Stimulated activated CD8-positive, alpha-beta memory T cell treated with anti-CD3 and anti-CD28 coated beads, Interleukin-12 subunit alpha, Interleukin-12 subunit beta, amount 100 ng/mL, for 24 hours (primary cell): ENCODE measurements around the gene EYA3.

Experiments used
- DNase-seq: peaks from one replicate; pipeline ENCODE4 v3.0.0-alpha.2; 2020; ENCODE audit errors: extremely low read depth

The EYA3 gene

DNA sequence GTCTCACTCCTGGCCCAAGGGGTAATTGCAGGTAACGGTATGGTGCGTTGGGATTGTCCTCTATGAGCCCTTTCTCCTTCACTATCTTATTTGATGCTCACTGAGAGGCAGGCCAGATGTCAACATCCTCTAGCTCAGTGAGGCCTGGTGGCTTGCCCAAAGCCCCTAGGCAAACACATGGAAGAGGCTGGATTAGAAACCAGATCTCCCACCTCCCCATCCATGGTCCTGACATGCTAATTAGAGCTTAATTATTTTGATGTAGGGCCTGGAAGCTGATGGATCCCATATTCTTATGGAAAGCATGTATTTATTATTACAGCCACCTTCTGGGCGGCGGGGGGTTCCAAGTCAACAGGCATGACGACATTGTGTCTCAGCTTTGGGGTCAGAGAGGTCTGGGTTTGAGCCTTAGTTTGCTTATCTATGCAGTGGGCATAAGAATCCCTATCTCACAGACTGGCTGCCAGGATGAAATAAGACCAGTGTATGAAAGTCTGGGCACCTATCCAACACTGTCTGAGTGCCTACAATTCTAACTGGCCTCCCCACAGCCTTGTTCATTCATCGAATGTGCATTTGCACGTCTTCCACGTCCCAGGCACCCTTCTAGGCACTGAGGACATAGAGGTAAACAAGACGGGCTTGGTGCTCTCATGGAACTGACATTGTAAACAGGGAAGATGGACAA lies 147.4 kb downstream of the EYA3 start:
- no peak for DNase-seq

DNA sequence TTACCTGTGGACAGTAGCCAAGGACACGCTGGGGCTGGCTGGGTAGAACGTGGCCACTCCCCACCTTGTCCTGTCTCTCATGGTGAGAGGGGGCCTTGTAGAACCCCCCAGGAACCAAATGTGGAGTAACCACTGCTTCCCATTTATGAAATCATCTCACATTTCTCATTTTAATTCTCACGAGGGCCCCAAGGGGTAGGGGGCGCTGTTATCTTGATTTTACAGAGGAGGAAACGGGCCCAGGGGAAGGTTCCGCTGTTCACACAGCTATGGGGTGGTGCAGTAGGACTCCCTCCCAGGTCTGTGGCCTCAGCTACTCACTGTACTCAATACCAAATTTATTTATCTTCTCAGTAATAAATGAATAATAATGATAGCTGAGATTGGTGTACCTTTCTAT lies 148.1 kb downstream of the EYA3 start:
- DNase-seq = peak; percentile 47

DNA sequence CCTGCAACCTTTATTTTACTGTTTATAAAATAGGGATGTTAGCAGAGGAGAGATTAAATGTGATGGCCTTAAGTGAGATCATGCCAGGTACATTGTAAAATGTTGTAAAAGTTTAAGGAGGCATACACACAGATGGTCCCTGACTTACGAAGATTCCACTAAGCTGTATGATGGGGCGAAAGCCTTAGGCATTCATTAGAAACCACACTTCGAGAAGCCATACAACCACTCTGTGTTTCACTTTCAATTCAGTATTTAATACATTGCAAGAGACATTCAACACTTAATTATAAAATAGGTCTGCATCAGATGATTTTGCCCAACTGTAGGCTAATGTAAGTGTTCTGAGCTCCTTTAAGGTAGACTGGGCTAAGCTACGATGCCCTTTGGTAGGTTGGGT lies 149.9 kb downstream of the EYA3 start:
- DNase-seq = no peak

DNA sequence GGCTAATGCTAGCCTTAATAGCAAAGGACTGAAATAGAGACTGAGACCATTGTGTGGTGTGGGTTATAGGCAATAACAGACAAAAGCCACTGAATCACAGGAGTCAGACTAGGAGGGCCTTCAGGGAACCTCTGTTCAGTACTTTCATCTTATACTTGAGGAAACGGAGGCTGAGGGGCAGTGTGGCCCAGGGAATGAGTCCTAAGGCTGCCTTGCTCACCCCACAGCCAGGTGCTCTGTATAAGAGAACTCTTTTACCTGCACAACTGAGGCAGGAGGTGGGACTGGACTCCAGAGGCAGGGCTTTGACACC lies 150.9 kb downstream of the EYA3 start:
- DNase-seq = no peak

DNA sequence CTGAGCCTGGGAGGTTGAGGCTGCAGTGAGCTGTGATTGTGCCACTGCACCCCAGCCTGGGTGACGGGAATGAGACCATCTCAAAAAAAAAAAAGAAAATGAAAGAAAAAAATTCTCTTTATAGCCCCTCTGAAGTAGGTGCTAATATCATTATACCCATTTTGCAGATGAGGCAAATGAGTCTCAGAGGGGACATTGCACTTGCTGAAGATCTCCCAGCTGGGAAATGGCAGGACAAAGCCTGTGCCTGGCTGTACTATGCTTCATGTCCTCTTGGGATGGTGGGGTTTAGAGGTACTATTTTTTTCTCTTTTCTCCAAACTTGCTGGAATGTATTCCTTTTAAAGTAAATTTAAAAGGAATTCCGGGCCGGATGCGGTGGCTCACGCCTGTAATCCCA lies 152.0 kb downstream of the EYA3 start:
- no peak for DNase-seq

DNA sequence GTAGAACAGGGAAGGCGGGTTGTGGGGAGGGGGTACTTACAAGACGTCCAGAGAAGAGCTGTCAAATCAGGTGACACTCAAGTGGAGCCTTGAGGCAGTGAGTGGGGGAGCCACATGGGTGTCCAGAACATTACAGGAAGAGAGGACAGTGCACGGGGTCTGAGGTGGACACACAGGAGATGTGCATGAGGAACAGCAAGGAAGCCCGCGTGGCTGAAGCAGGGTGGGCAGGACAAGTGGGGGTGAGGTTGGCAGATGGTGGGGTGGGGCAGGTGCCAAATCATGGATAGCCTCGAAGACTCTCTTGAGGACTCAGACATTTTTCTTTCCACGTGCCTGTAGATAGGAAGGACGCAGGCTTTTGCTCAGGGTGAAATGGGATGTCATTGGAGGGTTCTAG lies 152.7 kb downstream of the EYA3 start:
- DNase-seq = no peak

DNA sequence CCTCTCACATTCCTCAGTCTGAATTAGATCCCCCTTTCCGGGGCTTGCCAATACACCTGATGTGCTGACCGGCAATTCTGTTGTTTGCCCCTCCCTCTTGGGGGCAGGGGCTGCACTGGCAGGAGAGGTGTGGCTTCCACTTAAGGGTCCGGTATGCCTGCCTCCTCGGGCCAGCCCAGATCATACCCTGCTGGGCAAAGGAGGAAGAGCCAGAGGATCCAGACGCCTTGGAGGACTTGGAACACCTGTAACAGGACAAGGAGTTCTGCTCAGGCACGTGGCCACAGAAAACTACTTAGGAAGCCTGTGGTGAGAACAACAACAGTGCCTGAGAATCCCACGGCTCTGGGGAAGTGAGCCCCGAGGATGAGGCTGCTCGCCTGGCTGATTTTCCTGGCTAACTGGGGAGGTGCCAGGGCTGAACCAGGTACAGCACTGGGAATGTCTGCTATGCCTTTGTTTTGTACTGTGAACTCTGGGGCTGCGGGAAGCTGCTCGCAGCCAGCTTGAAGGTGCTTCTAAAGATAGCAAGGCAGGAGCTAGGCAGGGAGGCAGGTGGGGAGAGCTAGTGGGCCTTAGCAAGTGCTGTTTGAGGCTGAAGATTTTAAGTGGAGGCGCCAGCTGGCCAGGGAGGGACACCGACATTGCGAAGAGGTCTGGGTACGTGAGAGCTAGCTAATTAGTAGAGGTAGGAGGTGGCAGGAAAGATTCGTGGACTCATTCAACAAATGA lies 153.4 kb downstream of the EYA3 start, which contains the start of gene SMPDL3B:
SMPDL3B (plus strand) TSS at position 183 of the 732 bp plus-strand sequence; CDS start at position 367, 184 bp downstream.
- no peak for DNase-seq

DNA sequence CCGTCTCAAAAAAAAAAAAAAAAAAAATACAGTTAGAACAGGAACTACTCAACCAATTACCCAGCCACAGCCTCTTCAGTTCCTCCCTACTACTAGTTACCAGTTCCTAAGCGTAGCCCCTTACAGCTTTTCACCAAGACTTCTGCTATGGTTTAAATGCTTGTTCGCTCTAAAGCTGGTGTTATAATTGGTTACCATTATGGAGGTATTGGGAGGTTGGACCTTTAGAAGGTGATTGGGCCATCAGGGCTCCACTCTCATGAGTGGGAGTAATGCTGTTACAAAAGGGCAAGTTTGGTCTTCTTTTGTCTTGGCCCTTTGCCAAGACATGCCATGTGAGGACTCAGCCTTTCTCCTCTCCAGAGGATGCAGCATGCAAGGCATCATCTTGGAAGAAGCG lies 156.7 kb downstream of the EYA3 start:
- no peak for DNase-seq

DNA sequence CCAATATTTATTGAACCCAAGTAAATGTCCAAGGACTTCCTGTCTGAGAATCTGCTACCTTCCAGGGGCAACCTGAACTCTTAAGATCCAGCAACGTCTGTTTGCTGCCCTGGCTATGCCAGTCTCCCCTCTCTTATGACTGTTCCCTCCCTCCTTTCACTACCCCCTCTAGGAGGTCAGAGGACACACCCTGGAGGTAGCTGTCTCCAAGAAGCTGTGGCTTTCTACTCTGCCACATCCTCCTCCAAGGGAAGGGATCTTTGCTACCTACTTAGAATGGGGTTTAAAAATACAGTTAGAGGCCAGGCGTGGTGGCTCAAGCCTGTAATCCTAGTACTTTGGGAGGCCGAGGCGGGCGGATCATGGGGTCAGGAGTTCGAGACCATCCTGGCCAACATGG lies 157.2 kb downstream of the EYA3 start:
- no peak for DNase-seq

DNA sequence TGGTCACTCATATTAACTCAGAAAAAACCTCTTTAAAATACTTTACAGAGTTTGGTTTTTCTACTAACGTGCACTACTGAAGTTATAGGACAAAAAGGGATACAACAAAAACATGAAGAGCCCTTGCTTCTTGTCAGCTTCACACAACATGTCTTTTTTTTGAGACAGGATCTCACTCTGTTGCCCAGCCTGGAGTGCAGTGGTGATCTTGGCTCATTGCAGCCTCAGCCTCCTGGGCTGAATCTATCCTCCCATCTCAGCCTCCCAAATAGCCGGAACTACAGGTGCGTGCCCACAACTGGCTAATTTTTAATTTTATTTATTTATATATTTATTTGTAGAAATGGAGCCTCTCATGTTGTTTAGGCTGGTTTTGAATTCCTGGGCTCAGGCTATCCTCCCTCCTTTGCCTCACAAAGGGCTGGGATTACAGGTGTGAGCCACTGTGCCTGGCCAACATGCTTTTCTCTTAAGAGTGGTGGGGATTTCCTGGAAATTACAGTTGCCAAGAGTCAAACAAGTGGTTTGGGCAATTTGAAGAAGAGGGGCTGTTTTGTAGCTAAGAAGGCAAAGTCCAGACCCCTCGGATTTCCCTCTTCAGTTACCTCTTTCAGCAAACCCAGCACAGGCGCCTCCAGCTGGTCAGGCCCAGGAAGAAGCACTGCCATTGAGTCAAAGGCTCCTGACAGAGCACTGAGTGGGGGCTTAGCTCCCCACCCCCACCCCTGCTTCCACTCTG lies 160.0 kb downstream of the EYA3 start:
- no peak for DNase-seq

DNA sequence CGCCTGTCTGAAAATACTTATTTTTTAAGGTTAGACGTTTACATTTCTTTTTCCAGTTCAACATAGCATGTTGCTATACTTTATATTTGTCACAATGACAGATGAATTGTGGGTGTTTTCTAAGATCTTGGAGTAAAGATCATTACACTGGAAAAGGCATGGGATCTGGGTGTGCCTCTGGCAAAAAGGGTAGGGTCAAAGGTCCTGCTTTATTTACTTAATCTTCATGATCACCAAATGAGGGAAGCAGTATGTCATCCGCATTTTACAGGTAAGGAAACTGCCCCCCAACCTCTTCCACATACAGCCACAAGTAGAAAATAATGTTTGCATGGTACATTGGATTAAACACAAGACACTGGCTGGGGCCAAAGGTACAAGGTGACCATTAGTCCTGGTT lies 166.1 kb downstream of the EYA3 start:
- DNase-seq = no peak
